BLaER1 treated with 17β-estradiol and CSF1 and Interleukin-3, amounts not matched to agents 10 nM and 100 nM (cell line): Measurements from ENCODE around the gene PTTG2.

Source experiments
- H3K27ac ChIP-seq, 11 experiments: shearing (Covaris generic); formaldehyde crosslinking; 2 replicates each; pipeline ENCODE4 v1.8.1; 2022
- H3K27me3 ChIP-seq, 11 experiments: shearing (Covaris generic); formaldehyde crosslinking; 2 replicates each; pipeline ENCODE4 v1.8.1; 2022
- H3K36me3 ChIP-seq, 11 experiments: shearing (Covaris generic); formaldehyde crosslinking; 2 replicates each; pipeline ENCODE4 v1.8.1; 2022
- H3K4me1 ChIP-seq, 10 experiments: shearing (Covaris generic); formaldehyde crosslinking; 2 replicates each; pipeline ENCODE4 v1.8.1; 2022
- H3K4me2 ChIP-seq, 11 experiments: shearing (Covaris generic); formaldehyde crosslinking; 2 replicates each; pipeline ENCODE4 v1.8.1; 2022
- H3K4me3 ChIP-seq, 10 experiments: shearing (Covaris generic); formaldehyde crosslinking; 2 replicates each; pipeline ENCODE4 v1.8.1; 2022
- H3K9ac ChIP-seq, 11 experiments: shearing (Covaris generic); formaldehyde crosslinking; 2 replicates each; pipeline ENCODE4 v1.8.1; 2022
- H3K9me3 ChIP-seq, 11 experiments: shearing (Covaris generic); formaldehyde crosslinking; replicated peaks in 1 of 11; 2 replicates each; pipeline ENCODE4 v1.8.1; 2022
- H4K20me1 ChIP-seq, 11 experiments: shearing (Covaris generic); formaldehyde crosslinking; 2 replicates each; pipeline ENCODE4 v1.8.1; 2022
- Cebpa-rat ChIP-seq, 11 experiments: shearing (Covaris generic); IDR thresholded peaks; 2 replicates each; pipeline ENCODE4 v1.8.1; 2022

Gene PTTG2

DNA sequence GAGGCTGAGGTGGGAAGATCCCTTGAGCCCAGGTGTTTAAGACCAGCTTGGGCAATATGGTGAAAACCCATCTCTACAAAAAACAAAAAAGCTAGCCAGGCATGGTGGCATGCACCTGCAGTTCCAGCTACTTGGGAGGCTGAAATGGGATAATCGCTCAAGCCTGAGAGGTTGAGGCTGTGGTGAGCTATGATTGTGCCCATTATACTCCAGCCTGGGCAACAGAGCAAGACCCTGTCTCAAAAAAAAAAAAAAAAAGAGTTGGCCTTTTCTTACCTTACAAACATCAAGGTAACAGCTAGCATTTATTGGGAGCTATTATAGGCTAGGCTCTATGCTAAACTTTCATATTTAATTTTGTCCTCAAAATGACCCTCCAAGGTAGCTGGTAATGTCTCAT lies 43.4 kb downstream of the PTTG2 start:
- no peak overlapping the region for H3K27ac ChIP-seq
- H3K9me3 ChIP-seq = no peaks in the 10 kb centered on the region
- H3K36me3 ChIP-seq = peaks cover 5 to 26% (median 15%) of the 10 kb centered on the region in 11 experiments; a peak in 17 of 22 replicates
- peaks cover 24 to 35% (median 27%) of the 10 kb centered on the region in 10 experiments; a peak in 19 of 20 replicates for H3K4me1 ChIP-seq
- H3K4me2 ChIP-seq = peak overlapping the region in 2 of 11 experiments; percentile 19 to 42; a peak in 4 of 22 replicates
- TF ChIP-seq Cebpa-rat (IDR thresholded peaks at IDR 0.05) = no peak
- peaks cover 31 to 68% (median 58%) of the 10 kb centered on the region in 11 experiments; a peak in 21 of 22 replicates for H4K20me1 ChIP-seq
- H3K27me3 ChIP-seq = no peaks in the 10 kb centered on the region
- no peak overlapping the region for H3K4me3 ChIP-seq
- H3K9ac ChIP-seq = no peak overlapping the region

DNA sequence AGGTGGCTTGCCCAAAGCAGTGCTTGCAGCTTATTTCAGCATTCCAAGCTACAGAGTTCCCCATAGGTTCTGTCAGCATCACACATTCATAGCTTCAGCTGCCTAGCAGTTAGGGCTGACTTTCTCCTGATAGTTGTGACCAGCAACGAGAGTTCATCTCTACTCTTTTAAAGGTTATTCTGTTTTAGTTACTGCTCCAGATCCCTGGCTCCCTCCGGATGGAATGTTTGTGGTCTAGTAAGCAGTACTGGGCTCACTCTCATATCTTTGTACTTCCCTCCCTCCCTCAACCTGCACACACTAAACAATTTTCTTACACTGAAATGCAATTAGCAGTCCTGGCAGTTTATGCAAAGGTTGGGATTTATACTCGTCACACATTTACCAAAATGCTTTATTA lies 43.9 kb downstream of the PTTG2 start:
- Histone ChIP-seq H3K4me2 (peak overlapping the region in 3 of 11 experiments; percentile 19 to 42 (median 41); a peak in 5 of 22 replicates), H3K9me3 (no peaks in the 10 kb centered on the region), H3K27me3 (no peaks in the 10 kb centered on the region), H3K4me1 (peaks cover 24 to 36% (median 30%) of the 10 kb centered on the region in 10 experiments; a peak in 19 of 20 replicates), H3K4me3 (no peak overlapping the region), H3K27ac (no peak overlapping the region), H3K36me3 (peaks cover 5 to 23% (median 14%) of the 10 kb centered on the region in 11 experiments; a peak in 17 of 22 replicates), H3K9ac (no peak overlapping the region), H4K20me1 (peaks cover 32 to 73% (median 62%) of the 10 kb centered on the region in 11 experiments; a peak in 21 of 22 replicates)
- TF ChIP-seq Cebpa-rat (IDR thresholded peaks at IDR 0.05) = no peak

DNA sequence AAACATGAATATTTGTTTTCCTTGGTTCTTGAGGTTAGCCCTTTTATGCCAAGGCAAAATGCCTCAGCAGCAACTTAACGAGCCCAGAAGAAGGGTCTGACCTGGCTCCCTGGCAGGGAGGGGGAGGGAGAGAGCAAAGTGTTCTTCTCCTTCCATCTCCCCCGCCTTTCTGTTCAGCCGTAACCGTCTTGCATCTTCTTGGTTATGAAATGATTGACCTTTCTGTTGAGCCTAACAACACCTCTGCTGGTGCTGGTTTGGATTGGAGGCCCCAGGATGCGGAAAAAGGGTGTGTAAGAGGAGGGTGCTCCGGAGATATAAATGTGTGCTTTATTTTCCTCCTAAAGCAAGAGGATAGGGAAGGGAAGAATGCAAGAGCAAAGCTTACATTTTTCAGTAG lies 44.7 kb downstream of the PTTG2 start:
- Histone ChIP-seq H3K27me3 (no peaks in the 10 kb centered on the region), H3K4me3 (no peak overlapping the region), H3K9ac (no peak overlapping the region; a peak in 2 of 22 replicates), H3K9me3 (no peaks in the 10 kb centered on the region), H4K20me1 (peaks cover 34 to 81% (median 61%) of the 10 kb centered on the region in 11 experiments; a peak in 21 of 22 replicates), H3K4me1 (peaks cover 24 to 41% (median 31%) of the 10 kb centered on the region in 10 experiments; a peak in 19 of 20 replicates), H3K27ac (no peak overlapping the region), H3K4me2 (peak overlapping the region; percentile 6 to 61 (median 41); a peak in 18 of 22 replicates), H3K36me3 (peaks cover 5 to 21% (median 14%) of the 10 kb centered on the region in 11 experiments; a peak in 16 of 22 replicates)
- TF ChIP-seq Cebpa-rat (IDR thresholded peaks at IDR 0.05) = no peak

DNA sequence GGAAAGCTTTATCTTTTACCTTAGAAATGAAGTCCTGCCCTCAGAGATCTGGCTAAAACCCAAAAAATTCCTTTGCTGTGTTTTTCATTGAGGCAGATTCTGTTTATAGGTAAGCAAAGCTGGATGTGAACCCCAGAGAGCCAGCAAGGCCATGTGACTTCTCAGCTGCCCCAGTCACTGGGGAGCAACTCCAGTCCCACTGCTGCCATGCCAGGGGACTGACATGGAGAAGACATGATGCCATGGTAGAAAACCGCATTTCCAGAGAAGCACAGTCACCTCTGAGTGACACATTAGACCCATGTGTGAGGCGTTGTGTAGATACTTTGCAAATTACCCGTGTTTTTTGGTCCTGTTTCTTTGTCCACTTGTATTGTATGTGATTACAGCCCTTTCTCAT lies 45.4 kb downstream of the PTTG2 start:
- Histone ChIP-seq H3K9ac (peak overlapping the region in 1 of 11 experiments; percentile 0; a peak in 2 of 22 replicates), H3K36me3 (peaks cover 4 to 18% (median 8%) of the 10 kb centered on the region in 11 experiments; a peak in 16 of 22 replicates), H3K4me1 (peaks cover 24 to 41% (median 31%) of the 10 kb centered on the region in 10 experiments; a peak in 19 of 20 replicates), H3K4me3 (no peak overlapping the region), H3K27me3 (no peaks in the 10 kb centered on the region), H3K27ac (0 out of 22 replicates have a peak overlapping the region, but pooled peaks of 1 of the 11 experiments have one; percentile 14), H4K20me1 (peaks cover 38 to 88% (median 60%) of the 10 kb centered on the region in 11 experiments; a peak in 21 of 22 replicates), H3K9me3 (no peaks in the 10 kb centered on the region), H3K4me2 (peak overlapping the region; percentile 6 to 61 (median 41); a peak in 16 of 22 replicates)
- TF ChIP-seq Cebpa-rat (IDR thresholded peaks at IDR 0.05) = no peak

DNA sequence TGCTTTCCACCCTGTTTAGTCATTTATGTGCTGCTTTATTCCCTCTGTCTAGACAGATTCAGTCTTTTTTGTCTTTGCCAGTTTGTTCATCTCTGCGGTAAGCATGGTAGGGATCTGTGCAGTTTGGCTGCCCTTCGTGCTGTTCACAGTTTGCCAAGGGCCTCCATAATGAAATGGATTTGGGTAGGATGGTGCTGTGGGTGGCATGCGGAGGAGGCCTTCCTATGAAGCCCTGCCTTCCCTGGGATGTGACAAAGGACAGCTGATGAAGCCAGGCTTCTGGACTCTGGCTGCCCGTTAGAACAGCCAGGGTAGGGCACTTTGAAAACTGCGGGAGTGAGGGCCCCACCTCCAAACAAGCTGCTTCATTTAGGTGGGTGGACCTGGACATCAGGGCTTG lies 47.4 kb downstream of the PTTG2 start:
- no peak overlapping the region for H3K27ac ChIP-seq
- TF ChIP-seq Cebpa-rat (IDR thresholded peaks at IDR 0.05) = no peak
- no peak overlapping the region for H3K9ac ChIP-seq
- 0 out of 22 replicates have a peak, but pooled peaks cover 0 to 5% (median 0%) of the 10 kb centered on the region in 11 experiments for H3K36me3 ChIP-seq
- no peaks in the 10 kb centered on the region for H3K9me3 ChIP-seq
- no peak overlapping the region for H3K4me3 ChIP-seq
- H3K4me1 ChIP-seq = peaks cover 24 to 41% (median 30%) of the 10 kb centered on the region in 10 experiments; a peak in 19 of 20 replicates
- no peak overlapping the region for H3K4me2 ChIP-seq
- H4K20me1 ChIP-seq = peaks cover 35 to 92% (median 71%) of the 10 kb centered on the region in 11 experiments; a peak in 21 of 22 replicates
- no peaks in the 10 kb centered on the region for H3K27me3 ChIP-seq

DNA sequence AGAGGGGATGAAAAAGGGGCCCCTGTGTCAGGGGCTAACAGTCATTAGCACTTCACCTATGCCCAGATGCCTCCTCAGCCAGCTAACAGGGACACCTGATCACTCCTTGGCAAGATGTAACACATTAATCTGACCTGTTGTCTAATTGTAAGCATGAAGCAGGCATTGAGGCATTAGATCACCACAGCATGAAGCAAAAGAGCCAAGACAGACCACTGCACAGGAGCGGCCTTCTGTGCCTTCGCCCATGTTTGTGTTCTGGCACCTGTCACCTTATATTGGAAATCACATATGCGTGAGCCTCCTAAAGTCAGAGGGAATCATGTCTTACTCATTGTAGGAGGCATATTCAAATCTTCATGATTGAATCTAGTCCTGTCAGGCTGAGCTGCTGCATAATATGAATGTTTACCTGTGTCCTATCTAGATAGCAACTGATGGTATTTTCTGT lies 48.4 kb downstream of the PTTG2 start:
- H3K4me2 ChIP-seq = no peak overlapping the region; a peak in 1 of 22 replicates
- TF ChIP-seq Cebpa-rat (IDR thresholded peaks at IDR 0.05) = no peak
- H3K27ac ChIP-seq = no peak overlapping the region
- H4K20me1 ChIP-seq = peaks cover 29 to 87% (median 68%) of the 10 kb centered on the region in 11 experiments; a peak in 21 of 22 replicates
- H3K27me3 ChIP-seq = no peaks in the 10 kb centered on the region
- H3K36me3 ChIP-seq = peaks cover 0 to 8% (median 2%) of the 10 kb centered on the region in 11 experiments; a peak in 4 of 22 replicates
- H3K4me1 ChIP-seq = peaks cover 19 to 37% (median 26%) of the 10 kb centered on the region in 10 experiments; a peak in 19 of 20 replicates
- no peak overlapping the region for H3K9ac ChIP-seq
- H3K9me3 ChIP-seq = no peaks in the 10 kb centered on the region
- no peak overlapping the region for H3K4me3 ChIP-seq

DNA sequence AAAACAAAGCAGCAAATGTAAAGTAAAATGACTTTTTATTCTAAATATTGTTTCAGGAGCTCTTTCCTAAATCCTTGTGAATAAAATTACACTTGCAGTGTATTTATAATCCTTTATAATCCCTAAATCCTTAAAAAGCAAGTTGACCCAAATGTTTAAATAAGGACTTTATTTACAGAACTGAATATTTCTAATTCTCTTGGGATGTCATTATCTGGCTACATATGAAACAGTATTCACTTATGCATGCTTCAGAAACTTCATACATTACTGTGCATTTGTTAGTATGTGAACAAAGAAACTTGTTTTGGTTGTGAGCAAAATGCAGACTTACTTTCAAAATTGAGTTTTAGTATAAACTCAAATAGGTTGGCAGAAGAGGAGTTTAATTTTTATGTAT lies 49.2 kb downstream of the PTTG2 start:
- no peak for TF ChIP-seq Cebpa-rat (IDR thresholded peaks at IDR 0.05)
- no peak overlapping the region for H3K9ac ChIP-seq
- H3K4me2 ChIP-seq = no peak overlapping the region
- H3K27ac ChIP-seq = no peak overlapping the region
- H3K4me3 ChIP-seq = no peak overlapping the region
- H3K27me3 ChIP-seq = no peaks in the 10 kb centered on the region
- no peaks in the 10 kb centered on the region for H3K9me3 ChIP-seq
- H3K4me1 ChIP-seq = peaks cover 12 to 29% (median 18%) of the 10 kb centered on the region in 10 experiments; a peak in 19 of 20 replicates
- H3K36me3 ChIP-seq = peaks cover 6 to 16% (median 10%) of the 10 kb centered on the region in 11 experiments
- peaks cover 21 to 86% (median 67%) of the 10 kb centered on the region in 11 experiments; a peak in 21 of 22 replicates for H4K20me1 ChIP-seq

DNA sequence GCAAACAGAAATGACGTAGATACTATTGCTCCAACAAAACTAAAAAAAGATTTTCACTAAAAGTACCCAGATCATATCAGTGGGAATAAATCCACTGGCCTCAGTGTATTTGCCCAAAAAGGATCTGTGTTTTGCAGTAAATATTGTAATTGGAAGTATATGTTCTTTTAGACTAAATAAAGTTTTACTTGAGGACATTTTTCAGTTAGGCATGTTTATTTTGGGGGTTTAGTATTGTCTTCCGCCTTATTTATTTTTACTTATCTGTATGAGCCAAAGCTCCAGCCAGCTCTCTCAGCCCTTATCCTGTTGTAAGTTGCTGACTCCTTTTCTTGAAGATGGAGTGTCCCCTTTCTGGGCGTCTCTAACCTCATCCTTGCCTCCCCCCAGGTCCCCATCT lies 49.8 kb downstream of the PTTG2 start:
- Histone ChIP-seq H4K20me1 (peaks cover 16 to 81% (median 62%) of the 10 kb centered on the region in 11 experiments; a peak in 21 of 22 replicates), H3K4me2 (no peak overlapping the region), H3K9ac (no peak overlapping the region), H3K4me3 (no peak overlapping the region), H3K36me3 (peaks cover 11 to 21% (median 15%) of the 10 kb centered on the region in 11 experiments), H3K27ac (no peak overlapping the region), H3K4me1 (peaks cover 8 to 23% (median 14%) of the 10 kb centered on the region in 10 experiments; a peak in 19 of 20 replicates), H3K9me3 (no peaks in the 10 kb centered on the region), H3K27me3 (no peaks in the 10 kb centered on the region)
- TF ChIP-seq Cebpa-rat (IDR thresholded peaks at IDR 0.05) = no peak
